ENCODE measurements around the gene CCN5.

DNA sequence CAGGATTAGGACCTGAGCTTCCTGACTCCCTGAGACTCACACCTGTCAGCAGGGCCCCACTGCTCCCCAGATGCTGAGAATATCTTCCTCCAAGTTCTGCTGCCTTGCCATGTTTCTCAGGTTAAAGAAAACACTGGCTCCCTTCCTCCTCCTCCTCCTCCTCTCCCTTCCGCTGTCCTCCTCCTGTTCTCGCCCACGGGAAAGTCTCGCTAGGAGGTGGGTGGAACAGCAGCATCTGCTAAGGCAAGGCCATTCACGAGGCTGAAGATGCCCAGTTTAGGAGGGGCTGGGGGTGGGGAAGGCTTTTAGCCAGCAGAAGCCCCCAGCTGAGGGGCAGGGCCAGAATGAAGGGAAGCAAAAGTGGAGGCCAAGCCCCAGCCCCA lies 54.3 kb downstream of the CCN5 start:
- TF ChIP-seq, protein P1, sequence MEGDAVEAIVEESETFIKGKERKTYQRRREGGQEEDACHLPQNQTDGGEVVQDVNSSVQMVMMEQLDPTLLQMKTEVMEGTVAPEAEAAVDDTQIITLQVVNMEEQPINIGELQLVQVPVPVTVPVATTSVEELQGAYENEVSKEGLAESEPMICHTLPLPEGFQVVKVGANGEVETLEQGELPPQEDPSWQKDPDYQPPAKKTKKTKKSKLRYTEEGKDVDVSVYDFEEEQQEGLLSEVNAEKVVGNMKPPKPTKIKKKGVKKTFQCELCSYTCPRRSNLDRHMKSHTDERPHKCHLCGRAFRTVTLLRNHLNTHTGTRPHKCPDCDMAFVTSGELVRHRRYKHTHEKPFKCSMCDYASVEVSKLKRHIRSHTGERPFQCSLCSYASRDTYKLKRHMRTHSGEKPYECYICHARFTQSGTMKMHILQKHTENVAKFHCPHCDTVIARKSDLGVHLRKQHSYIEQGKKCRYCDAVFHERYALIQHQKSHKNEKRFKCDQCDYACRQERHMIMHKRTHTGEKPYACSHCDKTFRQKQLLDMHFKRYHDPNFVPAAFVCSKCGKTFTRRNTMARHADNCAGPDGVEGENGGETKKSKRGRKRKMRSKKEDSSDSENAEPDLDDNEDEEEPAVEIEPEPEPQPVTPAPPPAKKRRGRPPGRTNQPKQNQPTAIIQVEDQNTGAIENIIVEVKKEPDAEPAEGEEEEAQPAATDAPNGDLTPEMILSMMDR (IDR thresholded peaks at IDR 0.05): no peak
- TF ChIP-seq EZH2 (IDR thresholded peaks at IDR 0.05): no peak
- TF ChIP-seq EZH2phosphoT487 (IDR thresholded peaks at IDR 0.05): no peak

Measured in neural progenitor cell (in vitro differentiated cells).